Heart right ventricle (tissue), 16 donors: ENCODE data around the gene DCDC2. TPM values are rescaled to one million over a fixed set of nuclear protein-coding genes. Genes with fewer than 3 reads are reported as not detected.

Experiments
- ATAC-seq, 8 donors: fragments of 200-7000 bp; cut with Tn5 transposase; one replicate each; pipeline ENCODE4 v1.9.1; 2020; ENCODE audit warnings: mild to moderate bottlenecking in 8 of 8, moderate library complexity in 8 of 8, moderate number of reproducible peaks in 1 of 8
- DNase-seq, 2 donors: peaks; one replicate each; pipeline ENCODE4 v3.0.0-alpha.2; 2020
- H3K27ac ChIP-seq, 10 donors: fragments of 200-600 bp; sonication (generic) in 2 of 10; one replicate each; pipeline versions ENCODE4 v1.5.0 to v1.8.0; 2020 to 2022; ENCODE audit warnings: mild to moderate bottlenecking in 3 of 10
- H3K27me3 ChIP-seq, 7 donors: fragments of 200-600 bp; one replicate each; pipeline ENCODE4 v1.8.0; 2021 to 2022; ENCODE audit warnings: mild to moderate bottlenecking in 2 of 7
- H3K36me3 ChIP-seq, 9 donors: fragments of 200-600 bp; sonication (generic) in 1 of 9; one replicate each; pipeline versions ENCODE4 v1.5.0 to v1.8.0; 2020 to 2022; ENCODE audit warnings: mild to moderate bottlenecking in 2 of 9
- H3K4me1 ChIP-seq, 9 donors: fragments of 200-600 bp; sonication (generic) in 1 of 9; one replicate each; pipeline versions ENCODE4 v1.5.0 to v1.8.0; 2020 to 2022; ENCODE audit warnings: mild to moderate bottlenecking in 4 of 9
- H3K4me3 ChIP-seq, 10 donors: fragments of 200-600 bp; sonication (generic) in 2 of 10; one replicate each; pipeline versions ENCODE4 v1.5.0 to v1.8.0; 2020 to 2022; ENCODE audit warnings: mild to moderate bottlenecking in 7 of 10, moderate library complexity in 2 of 10
- H3K9me3 ChIP-seq, 11 donors: fragments of 200-600 bp in 10 of 11; sonication (generic) in 2 of 11; one replicate each; pipeline versions ENCODE4 v1.5.0 to v1.8.0; 2013 to 2022; ENCODE audit warnings: mild to moderate bottlenecking in 2 of 11, control low read depth in 1 of 11, moderate library complexity in 1 of 11
- CTCF ChIP-seq, 9 donors: fragments of 200-600 bp; sonication (generic) in 2 of 9; IDR thresholded peaks; one replicate each; pipeline versions ENCODE4 v1.5.0 to v1.8.0; 2021 to 2022; ENCODE audit warnings: antibody characterized with exemption in 9 of 9, mild to moderate bottlenecking in 5 of 9, moderate library complexity in 1 of 9
- WGBS, 2 donors: extraction: QIAGEN DNeasy Blood & Tissue Kit; methylation state at CpG; one replicate each; pipeline ENCODE4 v1.1.7; 2013; ENCODE audit warnings: inconsistent platforms in 1 of 2; 5-methylcytosine and 5-hydroxymethylcytosine counted together
- intact Hi-C, 10 donors: fragments of 100-400 bp; cut with DNase I; formaldehyde crosslinking; loops; one replicate each; pipeline versions ENCODE4 v1.11.1 to v1.14.2; 2022
- polyA plus RNA-seq, 2 donors: library from polyadenylated mRNA; stranded (reverse); fragments of 200-250 nt; gene quantifications; one replicate each; pipeline ENCODE4 v1.2.3, GENCODE V29; 2013
- total RNA-seq, 10 donors: library from RNA; stranded (reverse); fragmentation: NEBNext Ultra II Directional in 3 of 10; extraction: Animal tissue kit (Norgen Biotek cat#: 25700) in 3 of 10; gene quantifications; one replicate each; pipeline versions ENCODE4 v1.2.1 to v1.2.4, GENCODE V29; 2021 to 2023
- donor health status: Arrhythmogenic right ventricular cardiomyopathy.
- donor health status: ischemic (EF 13 %, LVEDD 7.1; RV severe dilation, severe dysfunction).
- donor health status: healthy with polysubstance abuse.
- donor health status: DM: no; HTN: yes; CAD: no.
- donor health status: DM: no; HTN: no; CAD: no.
- donor health status: ischemic (EF 25% LVEDD 6.9; RV normal size, moderate dysfunction).
- donor health status: ischemic (EF 25% LVEDD 5.7; RV mildly dilated, moderate dysfunction).
- donor health status: healthy.
- donor health status: DM: yes; HTN: yes; CAD: no.
- donor health status: Ischemic cardiomyopathy.
- donor health status: ischemic (EF 35%, LVEDD 5.7; RV mildly dilated, moderate dysfunction).
- donor health status: nonischemic (EF 11% LVEDD 7.7; RV severe dilation, severe dysfunction).
- donor health status: DM: yes; HTN: yes; CAD: no.
- donor health status: PGD.
- donor health status: ischemic (EF 29% LVEDD 5.4; RV normal size, mild dysfunction).
- donor health status: nonischemic (EF 23%, LVEDD 6.1; RV moderate dilation, normal function).

The DCDC2 gene
- total and polyA plus RNA-seq, 12 donors = 0.06 TPM; not detected in 11

GRCh38 chr6:24188578-24189080 lies 169.2 kb downstream of the DCDC2 start:
- DNase-seq (no peak), ATAC-seq (no peak)
- H3K27ac ChIP-seq = no peak overlapping the region
- H3K9me3 ChIP-seq = peaks cover 0 to 3% (median 0%) of the 10 kb centered on the region in 11 donors
- H3K4me1 ChIP-seq = no peaks in the 10 kb centered on the region
- no peaks in the 10 kb centered on the region for H3K36me3 ChIP-seq
- intact Hi-C loops = no loop called here
- TF ChIP-seq CTCF (IDR thresholded peaks at IDR 0.05) = no peak
- H3K27me3 ChIP-seq = peaks cover 0 to 17% (median 0%) of the 10 kb centered on the region in 7 donors
- no peak overlapping the region for H3K4me3 ChIP-seq
- WGBS, 2 donors = 70 to 81% methylated on average over 8 of the region's 8 CpGs

GRCh38 chr6:24187965-24188577 lies 169.8 kb downstream of the DCDC2 start:
- no peaks in the 10 kb centered on the region for H3K4me1 ChIP-seq
- H3K36me3 ChIP-seq = no peaks in the 10 kb centered on the region
- DNase-seq (no peak), ATAC-seq (no peak)
- H3K27ac ChIP-seq = no peak overlapping the region
- intact Hi-C loops = no loop called here
- H3K27me3 ChIP-seq = peaks cover 0 to 17% (median 0%) of the 10 kb centered on the region in 7 donors
- peaks cover 0 to 5% (median 0%) of the 10 kb centered on the region in 11 donors for H3K9me3 ChIP-seq
- no peak overlapping the region for H3K4me3 ChIP-seq
- TF ChIP-seq CTCF (IDR thresholded peaks at IDR 0.05) = no peak

GRCh38 chr6:24186349-24186748 lies 171.5 kb downstream of the DCDC2 start:
- H3K9me3 ChIP-seq = peaks cover 0 to 13% (median 0%) of the 10 kb centered on the region in 11 donors
- DNase-seq (no peak), ATAC-seq (no peak)
- no peaks in the 10 kb centered on the region for H3K36me3 ChIP-seq
- 83 to 85% methylated on average over 7 of the region's 7 CpGs for WGBS, 2 donors
- no peak overlapping the region for H3K4me3 ChIP-seq
- no peak for TF ChIP-seq CTCF (IDR thresholded peaks at IDR 0.05)
- H3K27me3 ChIP-seq = peaks cover 0 to 8% (median 0%) of the 10 kb centered on the region in 7 donors
- intact Hi-C loops = no loop called here
- H3K27ac ChIP-seq = no peak overlapping the region
- no peaks in the 10 kb centered on the region for H3K4me1 ChIP-seq

- DNase-seq = no peak
- WGBS, 2 donors = 82 to 89% methylated on average over 10 of the region's 10 CpGs
- intact Hi-C loops = no loop called here
- Histone ChIP-seq H3K4me1 (no peaks in the 10 kb centered on the region), H3K27ac (no peak overlapping the region), H3K36me3 (no peaks in the 10 kb centered on the region), H3K4me3 (no peak overlapping the region), H3K9me3 (peaks cover 0 to 13% (median 0%) of the 10 kb centered on the region in 11 donors), H3K27me3 (peaks cover 0 to 3% (median 0%) of the 10 kb centered on the region in 7 donors)
- no peak for TF ChIP-seq CTCF (IDR thresholded peaks at IDR 0.05)
- ATAC-seq = no peak
These were observed 174.3 kb downstream of the DCDC2 start for GRCh38 chr6:24183584-24183983.
